C4-2B (cell line): Measurements from ENCODE around the gene ANK3.

Source experiments
- H3K27ac ChIP-seq: fragments of 450-650 bp; 2 replicates; pipeline ENCODE4 v1.5.1; 2017
- ZFX ChIP-seq: fragments of 450-650 bp; IDR thresholded peaks from 2 replicates; pipeline ENCODE4 v1.6.1; 2017
- TF ChIP-seq, protein P1 (sequence below): fragments of 450-650 bp; conservative IDR thresholded peaks from 2 replicates; pipeline ENCODE4 v1.5.1; 2017; ENCODE audit warnings: mild to moderate bottlenecking

ANK3 gene

GRCh38 chr10:60309891-60310290, 79.8 kb downstream of the ANK3 start:
- TF ChIP-seq, protein P1, sequence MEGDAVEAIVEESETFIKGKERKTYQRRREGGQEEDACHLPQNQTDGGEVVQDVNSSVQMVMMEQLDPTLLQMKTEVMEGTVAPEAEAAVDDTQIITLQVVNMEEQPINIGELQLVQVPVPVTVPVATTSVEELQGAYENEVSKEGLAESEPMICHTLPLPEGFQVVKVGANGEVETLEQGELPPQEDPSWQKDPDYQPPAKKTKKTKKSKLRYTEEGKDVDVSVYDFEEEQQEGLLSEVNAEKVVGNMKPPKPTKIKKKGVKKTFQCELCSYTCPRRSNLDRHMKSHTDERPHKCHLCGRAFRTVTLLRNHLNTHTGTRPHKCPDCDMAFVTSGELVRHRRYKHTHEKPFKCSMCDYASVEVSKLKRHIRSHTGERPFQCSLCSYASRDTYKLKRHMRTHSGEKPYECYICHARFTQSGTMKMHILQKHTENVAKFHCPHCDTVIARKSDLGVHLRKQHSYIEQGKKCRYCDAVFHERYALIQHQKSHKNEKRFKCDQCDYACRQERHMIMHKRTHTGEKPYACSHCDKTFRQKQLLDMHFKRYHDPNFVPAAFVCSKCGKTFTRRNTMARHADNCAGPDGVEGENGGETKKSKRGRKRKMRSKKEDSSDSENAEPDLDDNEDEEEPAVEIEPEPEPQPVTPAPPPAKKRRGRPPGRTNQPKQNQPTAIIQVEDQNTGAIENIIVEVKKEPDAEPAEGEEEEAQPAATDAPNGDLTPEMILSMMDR: no peak
- no peak for TF ChIP-seq ZFX
- no peak overlapping the region for H3K27ac ChIP-seq

GRCh38 chr10:60309371-60309770, 80.3 kb downstream of the ANK3 start:
- TF ChIP-seq, protein P1: no peak
- TF ChIP-seq ZFX: no peak
- H3K27ac ChIP-seq: no peak overlapping the region

GRCh38 chr10:60305380-60305892, 84.2 kb downstream of the ANK3 start:
- TF ChIP-seq, protein P1: no peak
- TF ChIP-seq ZFX: no peak
- no peak overlapping the region for H3K27ac ChIP-seq

DNA sequence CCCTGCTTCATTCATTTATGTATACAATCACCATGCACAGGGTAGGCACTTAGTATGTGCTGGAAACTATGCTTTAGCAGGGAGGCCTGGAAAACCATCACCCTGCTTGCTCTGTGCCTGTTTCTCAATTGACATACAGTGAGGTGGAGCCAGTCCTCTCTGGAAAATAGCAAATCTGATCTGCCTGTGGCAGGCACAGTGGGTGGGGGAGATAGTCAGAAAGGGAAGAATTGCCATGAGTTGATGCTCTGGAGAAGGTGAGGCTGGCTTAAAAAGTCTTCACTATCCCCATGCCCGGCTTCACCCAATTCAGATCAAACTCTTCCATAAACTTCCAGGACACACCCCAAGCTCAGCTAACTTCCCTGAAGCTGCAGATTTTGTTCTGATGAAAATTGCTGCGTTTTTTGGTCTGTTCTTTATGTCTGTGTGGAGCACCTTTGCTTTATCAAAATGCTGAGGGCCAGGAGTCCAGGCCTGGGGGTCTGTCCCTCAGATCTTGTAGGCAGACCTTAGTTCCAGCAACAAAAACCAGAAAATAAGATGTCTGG, 84.8 kb downstream of the ANK3 start:
- H3K27ac ChIP-seq: no peak overlapping the region
- TF ChIP-seq ZFX: no peak
- TF ChIP-seq, protein P1: no peak

DNA sequence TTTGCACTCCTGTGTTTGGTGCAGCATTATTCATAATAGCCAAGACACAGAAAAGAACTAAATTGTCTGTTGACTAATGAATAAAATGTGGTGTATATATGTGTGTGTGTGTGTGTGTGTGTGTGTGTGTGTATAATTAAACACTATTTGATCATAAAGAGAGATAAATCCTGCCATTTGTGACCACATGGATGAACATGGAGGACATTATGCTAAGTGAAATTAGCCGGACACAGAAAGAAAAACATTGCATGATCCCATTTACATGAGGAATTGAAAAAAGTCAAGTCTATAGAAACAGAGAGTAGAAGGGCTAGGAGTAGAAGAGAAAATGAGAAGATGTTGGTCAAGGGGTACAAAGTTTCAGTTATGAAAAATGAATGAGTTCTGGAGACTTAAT, 85.9 kb downstream of the ANK3 start:
- TF ChIP-seq, protein P1: no peak
- TF ChIP-seq ZFX: no peak

DNA sequence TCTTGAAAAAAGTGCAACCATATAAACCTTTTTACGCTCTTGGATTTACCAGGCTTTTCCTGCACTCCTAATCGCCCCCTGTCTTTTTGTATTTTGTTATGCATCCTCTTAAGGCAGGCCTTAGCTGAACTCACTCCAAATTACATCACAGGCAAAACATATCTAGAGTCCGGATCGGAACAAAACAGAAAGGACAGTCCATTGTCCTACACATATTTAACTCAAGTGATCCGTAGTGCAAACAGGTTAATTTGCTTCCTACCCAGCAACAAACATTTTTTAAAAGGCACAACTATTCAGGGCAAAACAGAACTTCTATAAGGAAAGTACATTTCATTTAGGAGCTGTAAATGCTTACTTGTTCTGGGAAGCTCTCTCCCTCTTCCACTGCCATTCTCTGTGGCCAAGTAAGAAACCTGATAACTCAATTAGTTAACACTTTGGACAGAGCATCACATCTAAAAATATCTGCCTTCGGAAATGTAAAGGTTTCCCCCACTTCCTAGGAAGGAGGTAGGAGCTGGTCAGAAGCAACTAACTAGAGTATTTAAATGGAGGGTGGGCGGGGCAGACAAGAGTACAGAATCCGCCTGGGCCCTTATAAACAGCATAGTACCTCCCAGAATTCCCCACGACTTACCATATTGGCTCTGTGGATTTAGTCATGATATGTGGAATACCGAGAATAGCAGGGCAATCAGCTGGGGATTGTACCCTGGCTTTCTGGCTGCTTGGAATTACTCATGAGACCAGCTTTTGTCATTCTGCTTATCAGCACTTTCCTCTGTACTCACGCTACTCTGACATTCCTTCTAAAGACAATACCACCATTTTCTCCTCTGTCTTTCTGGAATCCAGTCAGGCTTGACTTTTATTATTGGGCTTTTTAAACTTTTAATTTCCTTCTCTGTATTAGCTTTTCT, 89.5 kb downstream of the ANK3 start:
- TF ChIP-seq, protein P1: no peak
- no peak for TF ChIP-seq ZFX
- H3K27ac ChIP-seq: no peak overlapping the region

More for the DNA sequence above, 85.9 kb downstream of the ANK3 start:
- H3K27ac ChIP-seq: no peak overlapping the region

DNA sequence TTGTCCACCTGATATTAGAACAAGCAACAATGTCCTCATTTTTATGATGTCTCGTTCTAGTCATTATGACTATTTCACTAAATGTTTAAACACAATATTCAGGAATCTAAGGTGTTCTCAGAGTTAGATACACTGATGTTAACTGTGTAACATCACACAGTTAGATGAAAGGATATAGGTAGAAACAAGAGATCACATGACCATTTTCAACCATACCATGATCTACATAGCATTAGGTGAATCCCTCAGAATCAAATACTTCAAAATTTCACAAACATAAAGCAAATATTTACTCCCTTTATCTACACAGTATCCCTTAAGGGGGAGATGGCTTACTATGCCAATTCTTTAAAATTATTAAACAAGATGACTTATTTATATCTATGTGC, 90.3 kb downstream of the ANK3 start:
- TF ChIP-seq, protein P1: no peak
- H3K27ac ChIP-seq: no peak overlapping the region
